ENCODE results near the gene PLEKHH1.
A peak's percentile ranks its signal among the peaks of the same experiment; 100 is the strongest.

Gene PLEKHH1

DNA sequence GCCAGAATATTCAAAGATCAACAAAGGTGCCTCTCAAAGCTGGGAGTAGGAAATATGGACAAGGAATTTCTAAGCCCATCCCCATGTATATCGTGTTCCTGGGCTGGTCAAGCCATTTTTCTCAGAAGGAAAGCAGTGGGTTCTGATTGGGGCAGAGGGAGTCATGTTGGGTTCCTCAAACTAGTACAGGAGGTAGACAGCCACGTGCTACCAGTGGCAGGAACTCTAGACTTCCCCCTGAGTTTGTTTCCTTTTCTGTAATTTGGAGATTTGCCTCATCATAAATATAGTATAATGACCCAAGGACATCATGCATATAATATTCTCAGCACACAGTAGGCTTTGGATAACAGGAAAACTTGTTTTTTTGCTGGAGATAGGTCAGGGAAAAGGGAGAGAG lies 16.4 kb upstream of the PLEKHH1 start:
- Mint-ChIP-seq H3K9me3 (no peaks in the 10 kb centered on the region), H3K27ac (no peak overlapping the region)

DNA sequence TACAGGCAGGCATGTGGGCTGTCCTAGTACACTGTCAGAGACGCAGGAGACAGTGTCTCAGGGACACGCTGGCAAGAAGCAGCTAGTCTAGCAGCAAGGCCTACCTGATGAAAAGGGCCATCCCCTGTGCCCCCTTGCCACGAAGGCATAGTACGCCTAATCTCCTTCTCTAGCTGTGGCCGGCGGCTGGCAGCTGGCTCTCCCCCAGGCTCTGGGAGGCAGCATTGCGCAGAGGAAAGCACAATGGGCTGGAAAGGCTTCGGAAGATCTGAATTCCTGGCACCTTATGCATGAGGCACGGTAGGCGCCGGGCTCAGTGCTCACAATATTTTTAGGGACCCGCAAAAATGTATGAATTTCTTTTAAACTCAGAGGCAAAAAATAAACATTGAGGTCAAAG lies 16.0 kb upstream of the PLEKHH1 start:
- no peak overlapping the region for H3K4me3 Mint-ChIP-seq
- no peaks in the 10 kb centered on the region for H3K9me3 Mint-ChIP-seq
- TF ChIP-seq, protein P1, sequence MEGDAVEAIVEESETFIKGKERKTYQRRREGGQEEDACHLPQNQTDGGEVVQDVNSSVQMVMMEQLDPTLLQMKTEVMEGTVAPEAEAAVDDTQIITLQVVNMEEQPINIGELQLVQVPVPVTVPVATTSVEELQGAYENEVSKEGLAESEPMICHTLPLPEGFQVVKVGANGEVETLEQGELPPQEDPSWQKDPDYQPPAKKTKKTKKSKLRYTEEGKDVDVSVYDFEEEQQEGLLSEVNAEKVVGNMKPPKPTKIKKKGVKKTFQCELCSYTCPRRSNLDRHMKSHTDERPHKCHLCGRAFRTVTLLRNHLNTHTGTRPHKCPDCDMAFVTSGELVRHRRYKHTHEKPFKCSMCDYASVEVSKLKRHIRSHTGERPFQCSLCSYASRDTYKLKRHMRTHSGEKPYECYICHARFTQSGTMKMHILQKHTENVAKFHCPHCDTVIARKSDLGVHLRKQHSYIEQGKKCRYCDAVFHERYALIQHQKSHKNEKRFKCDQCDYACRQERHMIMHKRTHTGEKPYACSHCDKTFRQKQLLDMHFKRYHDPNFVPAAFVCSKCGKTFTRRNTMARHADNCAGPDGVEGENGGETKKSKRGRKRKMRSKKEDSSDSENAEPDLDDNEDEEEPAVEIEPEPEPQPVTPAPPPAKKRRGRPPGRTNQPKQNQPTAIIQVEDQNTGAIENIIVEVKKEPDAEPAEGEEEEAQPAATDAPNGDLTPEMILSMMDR (IDR thresholded peaks at IDR 0.05): no peak
- no peaks in the 10 kb centered on the region for H3K4me1 Mint-ChIP-seq
- no peak overlapping the region for H3K27ac Mint-ChIP-seq
- peaks cover 95% of the 10 kb centered on the region for H3K27me3 Mint-ChIP-seq (ENCODE audit: low read depth, poor library complexity)
- no peaks in the 10 kb centered on the region for H3K36me3 Mint-ChIP-seq (ENCODE audit: low read depth)
- DNase-seq: peak; percentile 19

More for the DNA sequence above, 16.4 kb upstream of the PLEKHH1 start:
- Mint-ChIP-seq H3K4me3 (peak overlapping the region; percentile 48), H3K36me3 (ENCODE audit: low read depth) (no peaks in the 10 kb centered on the region), H3K4me1 (no peaks in the 10 kb centered on the region), H3K27me3 (ENCODE audit: low read depth, poor library complexity) (peaks cover 95% of the 10 kb centered on the region)
- DNase-seq: no peak
- TF ChIP-seq, protein P1 (IDR thresholded peaks at IDR 0.05): no peak

DNA sequence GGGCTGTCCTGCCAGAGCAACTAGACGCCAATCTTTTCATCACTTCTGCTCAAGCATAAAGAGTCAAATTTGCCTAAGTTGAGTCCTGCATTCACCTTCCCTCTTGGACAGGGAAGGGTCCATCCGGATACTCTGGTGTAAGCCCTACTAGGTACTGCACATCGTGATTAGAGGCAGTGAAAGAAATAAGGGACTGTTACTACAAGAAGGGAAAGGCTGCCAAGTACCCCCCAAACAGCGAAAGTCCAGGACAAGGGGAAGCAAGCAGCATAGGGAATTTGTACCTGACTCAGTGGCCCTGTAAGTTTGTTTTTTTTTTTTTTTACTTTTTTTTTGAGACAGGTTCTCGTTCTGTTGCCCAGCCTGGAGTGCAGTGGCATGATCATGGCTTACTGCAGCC lies 13.7 kb upstream of the PLEKHH1 start:
- Mint-ChIP-seq H3K4me1 (no peaks in the 10 kb centered on the region), H3K27me3 (ENCODE audit: low read depth, poor library complexity) (peaks cover 89% of the 10 kb centered on the region), H3K36me3 (ENCODE audit: low read depth) (no peaks in the 10 kb centered on the region), H3K4me3 (no peak overlapping the region), H3K9me3 (no peaks in the 10 kb centered on the region), H3K27ac (no peak overlapping the region)
- no peak for DNase-seq
- TF ChIP-seq, protein P1 (IDR thresholded peaks at IDR 0.05): no peak

DNA sequence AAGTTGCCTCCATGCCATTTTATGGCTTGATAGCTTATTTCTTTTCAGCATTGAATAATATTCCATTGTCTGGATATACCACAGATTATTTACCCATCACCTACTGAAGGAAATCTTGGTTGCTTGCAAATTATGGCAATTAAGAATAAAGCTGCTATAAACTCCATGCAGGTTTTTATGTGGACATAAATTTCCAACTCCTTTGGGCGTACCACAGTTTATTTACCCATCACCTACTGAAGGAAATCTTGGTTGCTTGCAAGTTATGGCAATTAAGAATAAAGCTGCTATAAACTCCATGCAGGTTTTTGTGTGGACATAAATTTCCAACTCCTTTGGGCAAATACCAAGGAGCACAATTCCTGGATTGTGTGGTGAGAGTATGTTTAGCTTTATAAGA lies 12.6 kb upstream of the PLEKHH1 start:
- no peak for DNase-seq
- Mint-ChIP-seq H3K4me1 (no peaks in the 10 kb centered on the region), H3K27me3 (ENCODE audit: low read depth, poor library complexity) (peaks cover 90% of the 10 kb centered on the region), H3K27ac (no peak overlapping the region), H3K9me3 (no peaks in the 10 kb centered on the region), H3K36me3 (ENCODE audit: low read depth) (no peaks in the 10 kb centered on the region), H3K4me3 (no peak overlapping the region)
- TF ChIP-seq, protein P1 (IDR thresholded peaks at IDR 0.05): no peak

DNA sequence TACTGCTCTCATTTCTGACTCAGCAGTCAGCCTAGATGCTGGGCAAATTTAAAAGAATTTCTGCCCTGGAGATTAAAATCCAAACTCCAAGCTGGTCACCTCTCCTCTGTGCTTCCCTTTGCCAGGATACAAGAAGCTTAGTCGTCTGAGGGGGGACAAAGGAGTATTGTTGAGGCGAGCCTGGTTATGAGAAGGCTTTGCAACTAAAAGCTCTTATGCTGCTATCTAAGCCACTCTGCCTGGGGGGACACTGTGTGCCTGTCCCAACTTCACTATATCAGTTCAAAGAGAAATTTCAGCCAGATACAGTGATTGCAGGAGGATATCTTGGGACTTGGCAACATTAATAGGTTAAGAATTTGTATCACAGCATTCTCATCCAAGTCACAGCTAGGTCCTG lies 10.8 kb upstream of the PLEKHH1 start:
- no peaks in the 10 kb centered on the region for H3K36me3 Mint-ChIP-seq (ENCODE audit: low read depth)
- peaks cover 83% of the 10 kb centered on the region for H3K27me3 Mint-ChIP-seq (ENCODE audit: low read depth, poor library complexity)

More for the DNA sequence above, 10.8 kb upstream of the PLEKHH1 start:
- Mint-ChIP-seq H3K27ac (no peak overlapping the region), H3K4me1 (peaks cover 6% of the 10 kb centered on the region), H3K4me3 (no peak overlapping the region), H3K9me3 (no peaks in the 10 kb centered on the region)
- DNase-seq: no peak
- TF ChIP-seq, protein P1 (IDR thresholded peaks at IDR 0.05): no peak

All from nephron progenitor cell (in vitro differentiated cells).